HG03175 (cell line): Measurements from ENCODE around the gene BEX4.
A peak's percentile ranks its signal among the peaks of the same experiment; 100 is the strongest.
"Not testable (repeated sequence)": the region's sequence is repeated elsewhere in the genome, so short reads cannot be mapped to it uniquely, and the experiment has no call there.

Experiments used
- ATAC-seq: cut with Tn5 transposase; IDR thresholded peaks from one replicate; pipeline ENCODE4 v1.9.1; 2021; ENCODE audit warnings: mild to moderate bottlenecking, moderate library complexity; ENCODE audit not compliant: unreplicated experiment

Gene BEX4

GRCh38 chrX:103235608-103236007, 20.7 kb downstream of the BEX4 start:
- ATAC-seq = not testable (repeated sequence)

GRCh38 chrX:103236296-103236695, 21.4 kb downstream of the BEX4 start:
- no peak for ATAC-seq

- no peak for ATAC-seq
Measured at GRCh38 chrX:103240155-103240554, 25.2 kb downstream of the BEX4 start.

DNA sequence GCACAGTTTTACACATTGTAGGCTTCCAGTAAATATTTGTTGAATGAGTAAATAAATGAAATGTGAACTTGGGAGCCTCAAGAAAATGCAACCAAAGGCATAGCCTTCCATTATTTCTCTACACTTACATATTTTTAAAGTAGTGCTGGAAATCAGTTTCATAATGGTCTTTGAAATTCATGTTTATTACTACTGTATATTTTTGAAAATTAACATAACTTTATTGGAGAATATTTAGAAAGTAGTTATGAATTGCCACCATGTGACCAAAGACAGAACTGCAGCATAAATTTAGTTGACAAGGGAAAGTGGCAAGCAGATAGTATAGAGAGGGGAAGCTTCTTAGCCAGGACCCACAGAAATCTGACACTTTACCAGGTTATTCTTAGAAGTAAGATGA, 33.6 kb downstream of the BEX4 start:
- ATAC-seq = peak; percentile 59

DNA sequence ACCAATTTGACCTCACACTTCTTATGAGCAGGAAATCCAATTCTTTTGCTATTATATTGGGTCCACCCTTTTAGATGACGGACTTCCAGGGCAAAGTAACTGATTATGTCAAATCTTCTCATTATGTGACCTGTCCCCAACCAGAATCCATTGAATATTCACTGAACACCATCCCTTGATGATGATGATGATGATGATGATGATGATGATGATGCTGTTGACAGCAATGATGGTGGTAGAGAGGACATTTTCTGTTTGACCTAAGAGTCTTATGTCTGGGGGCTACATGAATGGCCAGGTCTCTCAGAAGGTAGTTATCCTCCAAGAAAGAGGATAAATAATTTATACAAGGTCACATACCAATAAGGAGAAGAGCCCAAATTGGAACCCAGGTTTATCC, 34.9 kb downstream of the BEX4 start:
- no peak for ATAC-seq

- ATAC-seq = no peak
Measured at GRCh38 chrX:103250977-103251376, 36.1 kb downstream of the BEX4 start.

GRCh38 chrX:103253608-103254007, 38.7 kb downstream of the BEX4 start:
- ATAC-seq = no peak

DNA sequence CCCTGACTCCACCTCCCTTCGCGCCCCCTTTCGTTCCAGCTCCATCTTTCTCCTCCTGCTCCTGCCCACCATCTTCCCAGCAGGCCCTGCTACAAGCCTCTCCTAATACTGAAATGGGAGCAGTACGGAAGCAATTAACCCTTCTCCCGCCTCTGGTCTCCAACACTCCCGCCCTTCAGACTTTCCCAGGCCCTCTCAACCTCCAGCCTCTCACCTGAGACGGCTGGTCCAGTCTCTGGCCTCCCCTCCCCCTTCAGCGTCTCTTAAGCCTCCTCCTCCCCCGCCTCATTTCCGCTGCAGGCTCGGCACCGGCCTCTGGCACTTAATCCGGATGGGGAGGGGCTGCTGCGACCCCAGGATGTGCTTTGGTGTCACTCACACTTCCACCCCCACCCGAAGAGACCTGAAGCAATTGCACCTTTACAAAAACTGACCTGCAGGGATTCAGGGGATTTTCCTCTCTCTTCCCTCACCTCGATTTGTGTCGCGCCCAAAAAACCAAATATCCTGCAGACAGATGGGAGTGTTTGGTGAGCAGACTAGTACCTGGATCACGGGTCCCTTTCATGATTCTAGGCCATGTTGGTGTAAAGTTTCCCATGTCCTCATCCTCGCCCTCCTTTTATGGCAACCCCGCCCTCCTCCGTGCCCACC, 39.4 kb downstream of the BEX4 start:
- ATAC-seq = peak; percentile 54

- peak; percentile 96 for ATAC-seq
Measured at GRCh38 chrX:103254921-103255493, 40.1 kb downstream of the BEX4 start, which contains the start of gene TCEAL8. Gene TCEAL8, minus strand, starts transcription at chrX:103255155. Its CDS starts 1,176 bp downstream, at chrX:103253979.

DNA sequence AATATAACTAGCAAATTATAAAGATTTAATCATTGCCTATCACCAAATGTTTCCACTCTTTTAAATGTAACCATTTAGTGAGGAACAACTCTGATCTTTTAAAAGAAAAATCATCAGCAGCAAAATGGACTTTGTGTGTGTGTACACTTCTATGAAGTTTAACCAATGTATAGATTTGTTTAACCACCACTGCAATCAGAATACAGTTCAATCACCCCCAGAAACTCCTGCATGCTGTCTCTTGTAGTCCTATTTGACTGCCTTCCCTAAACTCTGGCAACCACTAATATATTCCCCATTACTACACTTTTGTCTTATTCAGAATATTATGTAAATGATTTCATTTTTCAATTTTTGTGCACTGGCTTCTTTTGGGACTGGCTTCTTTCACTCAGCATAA, 41.7 kb downstream of the BEX4 start:
- no peak for ATAC-seq

DNA sequence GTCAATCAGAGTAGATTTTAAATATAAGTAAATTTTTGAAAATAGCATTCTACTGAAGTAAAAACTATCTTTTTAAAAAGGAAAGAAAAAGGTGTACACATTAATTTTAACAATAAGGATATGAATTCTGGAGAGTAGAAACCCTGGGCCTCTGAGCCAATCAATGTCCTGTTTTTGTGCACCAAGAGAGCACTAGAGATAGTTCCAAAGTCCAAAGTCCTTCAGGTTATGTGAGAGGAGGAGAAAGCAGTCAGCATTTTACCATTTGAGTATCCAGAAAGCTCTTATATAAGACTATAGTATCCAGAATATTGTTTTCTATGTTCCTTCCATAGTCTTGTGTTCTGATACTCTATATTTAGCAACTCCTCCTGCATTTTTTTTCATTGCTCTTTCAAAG, 43.4 kb downstream of the BEX4 start:
- no peak for ATAC-seq
